Measurements from ENCODE around the gene SMNDC1.

The SMNDC1 gene

GRCh38 chr10:110326351-110327032, 21.8 kb upstream of the SMNDC1 start:
- peak; percentile 61 for DNase-seq

- DNase-seq = no peak
Measured at GRCh38 chr10:110324805-110325280, 20.1 kb upstream of the SMNDC1 start.

DNA sequence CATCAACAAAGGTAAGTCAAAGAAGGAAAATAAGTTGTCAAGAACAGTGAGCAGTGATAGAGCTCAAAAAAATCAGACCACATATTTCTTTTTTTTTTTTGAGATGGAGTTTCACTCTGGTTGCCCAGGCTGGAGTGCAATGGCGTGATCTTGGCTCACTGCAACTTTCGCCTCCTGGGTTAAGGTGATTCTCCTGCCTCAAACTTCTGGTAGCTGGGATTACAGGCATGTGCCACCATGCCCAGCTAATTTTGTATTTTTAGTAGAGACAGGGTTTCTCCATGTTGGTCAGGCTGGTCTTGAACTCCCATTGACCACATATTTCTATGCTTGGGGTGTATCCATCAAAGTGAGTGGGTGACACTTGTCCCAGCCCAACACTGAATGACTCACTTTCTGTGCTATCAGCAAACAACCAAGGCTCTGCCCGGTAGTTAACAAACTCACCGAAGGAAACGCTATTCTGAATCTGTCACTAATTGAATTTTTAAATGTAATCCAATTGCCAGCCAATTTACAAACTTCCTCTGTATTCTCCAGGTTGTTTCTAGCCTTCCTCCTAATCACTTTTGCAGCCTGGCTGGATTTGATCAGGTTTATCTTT, 19.6 kb upstream of the SMNDC1 start:
- no peak for DNase-seq

- DNase-seq = no peak
Measured at GRCh38 chr10:110323503-110323902, 18.8 kb upstream of the SMNDC1 start.

DNA sequence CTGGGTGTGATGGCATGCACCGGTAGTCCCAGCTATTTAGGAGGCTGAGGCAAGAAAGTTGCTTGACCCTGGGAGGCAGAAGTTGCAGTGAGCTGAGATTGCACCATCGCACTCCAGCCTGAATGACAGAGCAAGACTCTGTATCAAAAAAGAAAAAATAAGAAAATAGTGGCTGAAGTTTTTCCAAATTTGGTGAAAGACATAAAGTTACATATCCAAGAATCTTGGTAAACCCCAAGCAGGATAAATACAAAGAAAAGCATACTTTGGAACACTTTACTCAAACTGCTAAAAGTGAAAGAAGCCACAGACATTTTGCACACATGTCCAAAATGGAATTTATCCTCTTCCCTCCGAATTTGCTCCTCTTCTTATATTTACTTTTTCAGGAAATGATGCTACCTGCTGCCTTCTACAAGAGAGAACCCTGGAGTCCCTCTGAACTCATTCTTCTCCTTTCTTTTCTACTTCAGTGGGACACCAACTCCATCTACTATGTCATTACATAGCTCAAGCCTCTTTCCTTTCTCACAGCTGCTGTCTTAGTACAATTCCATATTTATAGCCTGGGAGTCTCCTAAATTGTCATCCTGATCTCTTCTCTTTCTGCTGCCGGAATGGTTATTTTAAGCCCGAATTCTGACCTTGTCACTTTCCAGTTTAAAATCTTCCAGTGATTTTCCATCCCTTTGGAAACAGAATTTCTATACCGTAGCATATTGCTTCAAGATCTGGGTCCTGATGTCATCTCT, 17.3 kb upstream of the SMNDC1 start:
- no peak for DNase-seq

DNA sequence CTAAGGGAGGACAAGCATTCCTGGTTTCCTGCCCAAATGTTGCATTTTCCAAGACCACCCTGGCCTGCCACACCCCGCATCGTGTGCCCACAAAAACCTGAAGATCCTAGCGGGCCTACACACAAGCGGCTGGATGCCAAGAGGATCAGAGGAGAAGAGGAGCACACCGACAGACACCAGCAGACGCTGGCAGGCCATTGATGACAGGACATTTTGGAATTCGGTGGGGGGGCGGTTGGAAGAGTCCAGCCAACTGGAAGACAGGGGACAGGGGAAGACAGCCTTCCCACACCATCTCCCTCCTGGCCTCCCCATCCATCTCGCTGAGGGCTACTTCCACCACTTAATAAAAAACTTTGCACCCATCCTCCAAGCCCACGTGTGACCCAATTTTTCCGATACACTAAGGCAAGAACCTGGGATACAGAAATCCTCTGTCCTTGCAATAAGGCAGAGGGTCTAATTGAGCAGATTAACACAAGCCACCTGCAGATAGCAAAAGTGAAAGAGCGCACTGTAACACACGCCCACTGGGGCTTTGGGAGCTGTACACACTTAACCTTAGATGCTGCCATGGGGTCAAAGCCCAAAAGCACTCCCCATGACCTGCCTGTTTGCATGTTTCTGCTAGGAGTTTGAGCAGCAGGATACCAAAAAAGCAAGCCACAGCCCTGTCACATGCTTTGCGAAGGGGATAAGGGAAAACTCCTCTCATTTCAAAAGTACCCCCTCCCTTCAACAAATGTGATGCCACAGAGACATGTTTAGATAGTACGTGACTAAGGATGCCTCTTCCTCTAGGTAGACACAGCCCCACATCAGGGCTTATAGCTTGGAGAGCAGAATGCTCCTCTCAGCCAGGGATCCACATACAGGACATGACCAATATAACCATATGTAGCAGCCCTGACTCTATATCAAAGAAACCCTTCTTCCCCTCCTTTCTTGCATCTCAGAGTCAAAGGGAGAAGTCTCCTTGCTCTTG, 13.4 kb upstream of the SMNDC1 start:
- DNase-seq = no peak

GRCh38 chr10:110313674-110314073, 9.0 kb upstream of the SMNDC1 start:
- DNase-seq = no peak

GRCh38 chr10:110312206-110312605, 7.5 kb upstream of the SMNDC1 start:
- DNase-seq = no peak

DNA sequence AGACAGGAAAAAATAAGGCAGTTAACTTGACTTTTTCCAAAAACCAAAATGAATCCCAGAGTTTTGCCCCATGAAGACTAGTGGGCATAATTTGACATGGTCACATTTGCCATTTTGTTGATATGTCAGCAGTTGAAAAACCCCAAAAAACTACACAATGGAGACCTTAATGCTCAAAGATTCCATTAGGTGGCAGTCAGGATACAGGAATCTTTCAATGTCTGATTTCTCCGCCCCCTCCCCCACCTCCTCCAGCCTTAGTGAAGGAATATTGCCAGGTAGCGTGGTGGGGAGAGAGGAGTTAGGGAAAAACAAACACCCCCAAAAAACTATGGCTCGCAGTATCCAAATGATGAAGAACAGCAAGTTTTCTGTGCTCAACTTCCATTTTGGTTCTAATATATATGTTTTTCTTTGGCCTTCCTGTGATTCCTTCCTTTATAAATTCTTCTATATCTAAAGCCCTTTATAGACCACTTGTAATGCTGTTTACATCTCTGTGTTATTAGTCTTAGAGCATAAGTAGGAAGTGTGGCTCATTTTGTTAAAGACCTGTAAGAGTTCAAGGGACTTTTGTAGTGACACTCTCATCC, 6.7 kb upstream of the SMNDC1 start:
- no peak for DNase-seq

DNA sequence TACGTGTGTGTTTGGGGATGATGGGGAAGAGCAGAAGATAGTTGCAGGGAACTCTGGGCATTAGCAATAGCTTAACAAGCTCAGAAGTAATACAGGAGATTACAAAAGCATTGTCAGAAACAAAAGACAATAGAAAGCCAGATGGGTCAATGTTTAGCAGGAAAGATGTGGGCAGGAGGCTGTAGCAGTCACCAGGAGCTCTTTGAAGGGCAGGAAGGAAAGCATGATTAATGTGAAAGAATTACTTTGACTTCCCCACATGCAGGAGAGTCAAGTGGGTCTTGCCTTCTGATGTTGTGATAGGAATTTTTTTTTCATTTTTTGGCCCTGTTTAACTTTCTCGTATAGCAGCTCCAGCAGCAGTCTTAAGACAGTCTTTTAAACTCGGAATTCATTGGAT, 6.0 kb upstream of the SMNDC1 start:
- DNase-seq = no peak

DNA sequence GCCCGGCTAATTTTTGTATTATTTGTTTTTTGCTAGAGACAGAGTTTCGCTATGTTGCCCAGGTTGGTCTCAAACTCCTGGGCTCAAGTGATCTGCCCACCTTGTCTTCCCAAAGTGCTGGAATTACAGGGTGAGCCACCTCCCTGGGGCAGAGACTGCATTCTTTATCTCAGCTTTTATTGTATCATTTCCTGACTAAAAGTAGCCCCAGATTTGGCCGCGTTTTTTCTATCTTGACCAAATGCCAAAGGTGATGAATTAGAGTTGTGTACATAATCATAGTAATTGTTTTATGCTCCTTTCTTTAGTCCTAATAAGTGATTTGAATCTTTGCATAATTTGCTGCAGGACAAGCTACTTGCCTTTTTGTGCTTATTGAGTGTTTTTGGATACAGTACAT, 3.1 kb upstream of the SMNDC1 start:
- DNase-seq = no peak

- DNase-seq = no peak
Measured at GRCh38 chr10:110306452-110306768, 1.7 kb upstream of the SMNDC1 start.

DNA sequence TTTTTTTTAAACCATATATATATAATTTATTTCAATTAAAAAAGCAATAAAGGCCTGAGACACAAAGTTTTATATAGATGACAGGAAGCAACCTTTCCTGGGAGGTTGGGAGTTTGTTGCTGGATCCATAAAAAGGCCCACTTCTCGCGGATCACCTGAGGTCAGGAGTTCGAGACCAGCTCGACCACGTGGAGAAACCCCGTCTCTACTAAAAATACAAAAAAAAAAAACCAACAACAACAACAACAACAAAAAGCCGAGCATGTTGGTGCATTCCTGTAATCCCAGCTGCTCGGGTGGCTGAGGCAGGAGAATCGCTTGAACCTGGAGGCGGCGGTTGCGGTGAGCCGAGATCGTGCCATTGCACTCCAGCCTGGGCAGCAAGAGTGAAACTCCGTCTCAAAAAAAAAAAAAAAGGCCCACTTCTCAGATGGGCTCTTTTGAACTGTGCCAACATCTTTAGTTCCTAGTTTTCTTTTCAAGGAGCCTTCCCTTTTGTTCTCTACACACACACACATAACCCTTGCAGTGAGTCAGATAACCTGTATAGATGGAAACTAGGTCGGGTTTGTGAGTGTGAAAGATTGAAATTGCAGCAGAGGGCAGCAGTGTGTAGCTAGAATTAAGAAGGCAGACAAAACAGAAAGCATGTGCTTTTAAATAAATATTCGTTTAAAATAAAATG, 1.2 kb upstream of the SMNDC1 start:
- DNase-seq = no peak

DNA sequence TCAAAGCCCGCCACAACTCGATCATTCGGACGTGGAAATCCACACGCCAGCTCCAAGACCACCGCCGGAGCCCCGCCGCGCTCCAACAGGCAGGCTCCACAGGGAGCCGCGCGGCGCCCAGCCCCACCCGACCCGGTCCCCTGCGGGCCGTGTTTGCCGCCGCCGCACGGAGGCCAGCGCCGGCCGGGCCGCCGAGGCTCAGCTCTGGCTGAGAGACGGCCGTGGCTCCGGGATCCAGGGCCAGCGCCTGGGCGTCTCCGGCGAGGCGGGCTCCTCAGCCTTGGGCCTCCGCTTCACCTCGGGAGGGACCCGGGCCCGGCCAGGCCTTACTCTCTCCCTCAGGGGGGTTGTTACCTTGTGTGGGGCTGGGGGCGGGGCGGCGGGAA, 333 bp downstream of the SMNDC1 start:
- DNase-seq = no peak

- no peak for DNase-seq
Measured at GRCh38 chr10:110303681-110304080, 1.0 kb downstream of the SMNDC1 start.

DNA sequence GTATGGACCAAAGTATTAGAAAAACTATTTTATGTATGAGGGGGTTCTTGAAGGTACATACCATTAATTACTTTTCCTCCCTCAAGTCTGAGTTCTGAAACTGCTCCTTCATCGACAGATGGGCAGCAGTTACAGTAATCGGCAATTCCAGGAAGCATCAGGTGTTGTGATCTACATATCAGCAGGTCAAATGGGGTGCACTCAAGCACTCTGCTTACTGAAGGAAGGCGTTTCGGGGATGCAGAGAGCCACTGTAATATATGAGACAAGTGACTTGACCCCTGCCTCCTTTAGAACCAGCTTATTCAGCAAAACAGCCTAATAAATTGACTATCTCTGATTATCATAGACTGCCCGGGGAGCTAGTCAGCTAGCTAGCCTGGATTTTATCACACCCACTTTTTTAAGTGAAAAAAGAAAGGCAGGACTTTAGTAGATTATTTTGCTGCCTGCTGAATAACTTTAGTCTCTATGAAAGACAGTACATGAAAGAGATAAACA, 4.2 kb downstream of the SMNDC1 start:
- DNase-seq = no peak

DNA sequence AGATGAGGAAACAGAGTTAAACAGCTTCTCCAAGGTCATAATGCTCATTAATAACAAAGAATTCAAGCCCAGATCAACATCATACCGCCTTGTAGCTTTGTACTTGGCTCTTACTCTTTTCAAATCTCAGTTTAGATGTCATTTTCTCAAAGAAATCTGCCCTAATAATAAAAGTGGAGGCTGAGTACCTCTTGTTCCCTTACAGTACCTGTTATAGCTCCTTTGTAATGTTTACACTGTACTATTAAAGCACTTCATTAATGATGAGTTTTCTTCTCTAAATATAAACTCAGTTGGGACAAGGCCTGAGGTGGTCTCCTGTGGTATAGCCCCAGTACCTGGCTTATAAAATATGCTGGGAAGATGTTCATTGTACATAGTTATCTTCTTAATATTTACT, 7.8 kb downstream of the SMNDC1 start:
- DNase-seq = no peak

DNA sequence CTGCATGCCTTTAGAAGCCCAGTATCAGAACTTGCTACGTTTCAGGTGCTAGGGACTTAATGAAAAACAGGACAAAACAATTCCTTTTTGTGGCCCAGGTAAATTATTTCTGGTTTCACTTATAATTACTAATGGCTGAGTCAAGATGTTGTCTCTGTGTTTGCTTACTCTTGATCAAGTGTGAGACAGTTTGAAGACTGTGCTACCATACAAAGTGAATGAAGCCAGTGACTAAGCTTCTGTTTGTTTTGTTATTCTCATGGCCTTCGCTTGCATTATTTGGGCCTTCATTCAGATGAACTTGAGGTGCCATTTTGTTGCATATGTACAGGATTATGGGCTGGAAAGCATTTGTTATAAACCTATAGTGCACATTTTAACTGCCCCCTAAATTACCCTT, 17.9 kb downstream of the SMNDC1 start:
- DNase-seq = no peak

DNA sequence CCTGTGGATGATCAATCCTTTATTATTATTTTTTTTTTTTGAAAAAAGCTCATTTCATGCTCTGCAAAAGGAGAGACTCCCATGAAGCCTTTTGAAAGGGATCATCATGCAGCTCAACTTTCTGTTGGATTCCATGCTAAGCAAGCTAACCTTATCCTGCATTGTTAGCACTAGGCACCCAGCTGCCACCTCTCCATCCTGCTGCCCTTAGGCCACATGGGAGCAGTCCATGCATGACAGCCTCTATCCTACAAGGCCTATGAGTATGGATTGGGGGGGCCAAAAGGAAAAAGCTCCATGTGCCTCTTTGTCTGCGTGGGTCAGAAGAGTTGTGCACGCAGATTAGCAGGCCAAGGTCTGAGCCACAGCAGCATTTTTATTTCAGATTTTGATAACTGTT, 19.2 kb downstream of the SMNDC1 start:
- no peak for DNase-seq

GRCh38 chr10:110284262-110284661, 20.5 kb downstream of the SMNDC1 start:
- no peak for DNase-seq

GRCh38 chr10:110279407-110279986, 25.2 kb downstream of the SMNDC1 start:
- DNase-seq = no peak
